H1 (cell line): Measurements from ENCODE around the gene CMTM5. TPM values are rescaled to one million over a fixed set of nuclear protein-coding genes. Genes with fewer than 3 reads are reported as not detected.

Source experiments
- ATF2 ChIP-seq: IDR thresholded peaks from 2 replicates; pipeline ENCODE4 v1.6.1; 2012; ENCODE audit warnings: low read length, inconsistent platforms
- BCL11A ChIP-seq, 2 experiments: IDR thresholded peaks; one replicate each; pipeline ENCODE4 v1.6.1; 2011; ENCODE audit warnings: low read depth in 2 of 2, low read length in 2 of 2, mild to moderate bottlenecking in 2 of 2
- CBX8 ChIP-seq: fragments of 300-800, 300-1000 bp; sonication (generic); IDR thresholded peaks from 2 replicates; pipeline ENCODE4 v1.7.1; 2016; ENCODE audit warnings: low read depth, low read length, borderline replicate concordance
- CHD2 ChIP-seq: IDR thresholded peaks from 2 replicates; pipeline ENCODE4 v1.6.1; 2012; ENCODE audit warnings: low read length, improper control_type of control experiment
- EZH2 ChIP-seq: fragments of 200-600 bp; sonication (generic); IDR thresholded peaks from 2 replicates; pipeline ENCODE4 v1.7.1; 2012; ENCODE audit warnings: low read depth, mild to moderate bottlenecking, moderate library complexity, low read length, inconsistent platforms; ENCODE audit not compliant: severe bottlenecking
- MAFK ChIP-seq: IDR thresholded peaks from 2 replicates; pipeline ENCODE4 v1.6.1; 2012; ENCODE audit warnings: low read depth, mild to moderate bottlenecking, improper control_type of control experiment, low read length
- NRF1 ChIP-seq: IDR thresholded peaks from 2 replicates; pipeline ENCODE4 v1.6.1; 2011; ENCODE audit warnings: mild to moderate bottlenecking, low read depth, low read length, improper control_type of control experiment
- PHF8 ChIP-seq: fragments of 200-600 bp; sonication (generic); conservative IDR thresholded peaks from 2 replicates; pipeline ENCODE4 v1.7.1; 2012; ENCODE audit warnings: low read depth, mild to moderate bottlenecking, inconsistent platforms, low read length, moderate library complexity
- POLR2A ChIP-seq, 2 experiments: IDR thresholded peaks; 1 replicate in 1 of 2; 2 replicates in 1 of 2; pipeline ENCODE4 v1.6.1; 2011; ENCODE audit warnings: low read depth in 2 of 2, low read length in 2 of 2, mild to moderate bottlenecking in 2 of 2; ENCODE audit errors: control extremely low read depth in 1 of 2
- POLR2AphosphoS5 ChIP-seq: IDR thresholded peaks from 2 replicates; pipeline ENCODE4 v1.6.1; 2011; ENCODE audit warnings: low read depth, low read length
- RXRA ChIP-seq: IDR thresholded peaks from 2 replicates; pipeline ENCODE4 v1.6.1; 2011; ENCODE audit warnings: low read depth, mild to moderate bottlenecking, low read length, moderate library complexity; ENCODE audit not compliant: insufficient read depth
- SP4 ChIP-seq: IDR thresholded peaks from 2 replicates; pipeline ENCODE4 v1.6.1; 2012; ENCODE audit warnings: low read length, inconsistent platforms
- TAF1 ChIP-seq: IDR thresholded peaks from 2 replicates; pipeline ENCODE4 v1.6.1; 2011; ENCODE audit warnings: mild to moderate bottlenecking, low read depth, low read length
- polyA plus RNA-seq, 7 experiments: library from polyadenylated mRNA; depleted of rRNA in 3 of 7; stranded (reverse) in 5 of 7; unstranded in 2 of 7; fragments of >200 nt in 5 of 7; fragments of 200-250 nt in 2 of 7; gene quantifications; 1 replicate in 5 of 7; 2 replicates in 1 of 7; 4 replicates in 1 of 7; pipeline versions ENCODE4 v1.2.1 to v1.2.3, GENCODE V29; 2011 to 2013; ENCODE audit warnings: missing spikeins in 2 of 7, mixed read lengths in 2 of 7
- total RNA-seq: library from RNA; stranded (reverse); fragmentation: NEBNext Ultra II Directional; extraction: Animal tissue kit (Norgen Biotek cat#: 25700); gene quantifications from 2 replicates; pipeline ENCODE4 v1.2.1, GENCODE V29; 2021

CMTM5 gene
- total and polyA plus RNA-seq, 2 of the 8 experiments (the other 6 are each of a cell fraction or from before 2014, with no cell fraction given): 2.1 TPM; not detected in 1

- TF ChIP-seq EZH2 (no peak), RXRA (no peak), PHF8 (no peak), NRF1 (no peak), SP4 (no peak), CBX8 (no peak), MAFK (no peak), ATF2 (no peak), POLR2A (IDR thresholded peaks at IDR 0.05; ENCODE audit: control extremely low read depth in 1 of 2, low read depth in 2 of 2, low read length in 2 of 2) (no peak), TAF1 (no peak), BCL11A (IDR thresholded peaks at IDR 0.05; ENCODE audit: low read depth in 2 of 2, low read length in 2 of 2) (no peak), POLR2AphosphoS5 (no peak), CHD2 (no peak)
These were observed 17.0 kb upstream of the CMTM5 start (continued) for GRCh38 chr14:23359722-23360447.
